OCI-M2 (cell line): ENCODE measurements around the gene CAPN12.

Source experiments
- DNase-seq: peaks from one replicate; lab custom pipeline; 2025; ENCODE audit not compliant: unreplicated experiment; lab: John Stamatoyannopoulos, UW

The CAPN12 gene

GRCh38 chr19:38682872-38683392, 61.3 kb downstream of the CAPN12 start:
- DNase-seq = no peak

DNA sequence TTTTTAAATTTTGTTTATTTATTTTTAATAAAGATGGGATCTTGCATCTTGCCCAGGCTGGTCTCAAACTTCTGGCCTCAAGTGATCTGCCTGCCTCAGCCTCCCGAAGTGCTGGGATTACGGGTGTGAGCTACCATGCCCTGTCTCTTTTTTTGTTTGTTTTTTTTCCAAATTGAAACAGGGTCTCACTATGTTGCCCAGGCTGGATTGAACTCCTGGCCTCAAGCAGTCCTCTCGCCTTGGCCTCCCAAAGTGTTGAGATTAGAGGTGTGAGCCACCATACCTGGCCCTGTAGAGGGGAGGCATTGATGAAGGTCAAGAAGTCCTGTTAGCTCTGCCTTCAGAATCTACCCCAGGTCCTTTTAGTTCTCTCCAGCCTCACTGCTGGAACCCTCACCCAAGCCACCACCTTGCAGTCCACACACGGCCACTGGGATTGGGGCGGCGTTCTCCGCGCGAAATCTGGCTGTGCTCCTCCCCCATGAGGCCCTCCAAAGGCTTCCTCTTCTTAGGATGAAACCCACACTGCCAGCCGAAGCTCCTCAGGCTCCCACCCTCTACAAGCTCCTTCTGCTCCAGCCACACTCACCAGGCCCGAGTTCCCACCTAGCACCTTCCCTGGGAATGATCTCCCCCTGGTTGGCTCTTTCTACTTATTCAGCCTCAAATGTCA, 61.9 kb downstream of the CAPN12 start:
- no peak for DNase-seq
